IMR-90 (cell line): Measurements from ENCODE around the gene LCN12. TPM values are rescaled to one million over a fixed set of nuclear protein-coding genes. Genes with fewer than 3 reads are reported as not detected.

Experiments
- ATAC-seq: fragments of 200-7000 bp; cut with Tn5 transposase; 2 replicates; pipeline ENCODE4 v1.9.1; 2020; ENCODE audit warnings: low read depth, mild to moderate bottlenecking, moderate library complexity
- BruUV-seq: library from RNA; stranded (reverse); fragments of 400-500 nt; replicated peaks from 2 replicates; lab custom pipeline; 2021; lab: Mats Ljungman, UMichigan
- CTCF ChIA-PET: fragments of 300-600 bp; formaldehyde crosslinking; extraction: SDS; loops from one replicate; lab custom pipeline; 2021; ENCODE audit warnings: antibody characterized with exemption; lab: Yijun Ruan, JAX
- POLR2A ChIA-PET: fragments of 300-600 bp; sonication (Branson Sonifier 250); formaldehyde crosslinking; loops from one replicate; lab custom pipeline; 2022; ENCODE audit warnings: antibody characterized with exemption; ENCODE audit not compliant: unreplicated experiment; lab: Charles Lee
- DNase-seq: peaks from one replicate; pipeline ENCODE4 v3.0.0; 2013
- H2AFZ ChIP-seq: replicated peaks from 2 replicates; pipeline ENCODE3; 2013; ENCODE audit warnings: low read length, mild to moderate bottlenecking; ENCODE audit not compliant: poor library complexity
- H2AK5ac ChIP-seq: 2 replicates; pipeline ENCODE4 v1.6.1; 2013; ENCODE audit warnings: low read depth, low read length, inconsistent platforms
- H2AK9ac ChIP-seq: replicated peaks from 2 replicates; pipeline ENCODE3; 2013; ENCODE audit warnings: mild to moderate bottlenecking, low read depth, low read length, moderate library complexity; ENCODE audit not compliant: poor library complexity
- H2BK120ac ChIP-seq: 2 replicates; pipeline ENCODE4 v1.6.1; 2013; ENCODE audit warnings: low read depth, low read length, inconsistent platforms
- H2BK15ac ChIP-seq: 3 replicates; pipeline ENCODE4 v1.6.1; 2013; ENCODE audit warnings: low read depth, low read length, inconsistent platforms
- H2BK20ac ChIP-seq: 2 replicates; pipeline ENCODE4 v1.6.1; 2013; ENCODE audit warnings: low read depth, mild to moderate bottlenecking, inconsistent platforms, low read length, moderate library complexity
- H2BK5ac ChIP-seq: 2 replicates; pipeline ENCODE4 v1.6.1; 2013; ENCODE audit warnings: mild to moderate bottlenecking, low read depth, low read length, inconsistent platforms; ENCODE audit not compliant: poor library complexity, severe bottlenecking
- H3K14ac ChIP-seq: replicated peaks from 2 replicates; pipeline ENCODE4 v1.6.1; 2013; ENCODE audit warnings: low read depth, low read length, inconsistent platforms
- H3K18ac ChIP-seq: 2 replicates; pipeline ENCODE4 v1.6.1; 2013; ENCODE audit warnings: low read depth, low read length, control low read depth
- H3K23ac ChIP-seq: 2 replicates; pipeline ENCODE4 v1.6.1; 2013; ENCODE audit warnings: low read depth, low read length, inconsistent platforms
- H3K27ac ChIP-seq: 2 replicates; pipeline ENCODE4 v1.5.1; 2013; ENCODE audit warnings: mild to moderate bottlenecking, control low read depth, low read length; ENCODE audit not compliant: insufficient read depth
- H3K27me3 ChIP-seq: 2 replicates; pipeline ENCODE4 v1.6.1; 2013; ENCODE audit warnings: low read length; ENCODE audit not compliant: control insufficient read depth, insufficient read depth
- H3K36me3 ChIP-seq: 2 replicates; pipeline ENCODE4 v1.6.1; 2013; ENCODE audit warnings: low read length, mixed read lengths; ENCODE audit not compliant: control insufficient read depth, insufficient read depth
- H3K4ac ChIP-seq: 2 replicates; pipeline ENCODE4 v1.6.1; 2013; ENCODE audit warnings: low read depth, low read length, inconsistent platforms
- H3K4me1 ChIP-seq: 2 replicates; pipeline ENCODE4 v1.6.1; 2013; ENCODE audit warnings: low read length, mixed read lengths; ENCODE audit not compliant: control insufficient read depth, insufficient read depth
- H3K4me2 ChIP-seq: 2 replicates; pipeline ENCODE4 v1.6.1; 2013; ENCODE audit warnings: low read depth, mild to moderate bottlenecking, control low read depth, low read length, moderate library complexity
- H3K4me3 ChIP-seq: 2 replicates; pipeline ENCODE4 v1.5.1; 2013; ENCODE audit warnings: low read depth, mild to moderate bottlenecking, control low read depth, low read length, moderate library complexity; ENCODE audit not compliant: insufficient read depth
- H3K56ac ChIP-seq: 2 replicates; pipeline ENCODE4 v1.6.1; 2013; ENCODE audit warnings: low read length, inconsistent platforms; ENCODE audit not compliant: insufficient read depth; ENCODE audit errors: extremely low read depth
- H3K79me1 ChIP-seq, 2 experiments: 2 replicates each; pipeline ENCODE4 v1.6.1; 2013; ENCODE audit warnings: low read length in 2 of 2, inconsistent platforms in 1 of 2, low read depth in 1 of 2
- H3K9ac ChIP-seq: 2 replicates; pipeline ENCODE4 v1.6.1; 2013; ENCODE audit warnings: low read depth, low read length, control low read depth
- H3K9me1 ChIP-seq: 2 replicates; pipeline ENCODE4 v1.6.1; 2013; ENCODE audit warnings: low read length, inconsistent platforms; ENCODE audit not compliant: insufficient read depth
- H3K9me3 ChIP-seq: 2 replicates; pipeline ENCODE4 v1.6.1; 2013; ENCODE audit warnings: low read length; ENCODE audit not compliant: control insufficient read depth, insufficient read depth
- H4K20me1 ChIP-seq: 2 replicates; pipeline ENCODE4 v1.6.1; 2013; ENCODE audit warnings: low read length, inconsistent platforms; ENCODE audit not compliant: insufficient read depth
- H4K5ac ChIP-seq: 2 replicates; pipeline ENCODE4 v1.6.1; 2013; ENCODE audit warnings: mild to moderate bottlenecking, low read depth, low read length, control low read depth
- H4K8ac ChIP-seq, 2 experiments: 2 replicates each; pipeline ENCODE4 v1.6.1; 2013; ENCODE audit warnings: low read depth in 2 of 2, low read length in 2 of 2, control low read depth in 1 of 2, inconsistent platforms in 1 of 2
- H4K91ac ChIP-seq: 2 replicates; pipeline ENCODE4 v1.6.1; 2013; ENCODE audit warnings: low read depth, low read length, inconsistent platforms; ENCODE audit not compliant: insufficient read depth
- CEBPB ChIP-seq: IDR thresholded peaks from 2 replicates; pipeline ENCODE4 v1.6.1; 2012; ENCODE audit warnings: low read depth, low read length, improper control_type of control experiment
- POLR2A ChIP-seq: IDR thresholded peaks from 2 replicates; pipeline ENCODE4 v1.6.1; 2012; ENCODE audit warnings: mild to moderate bottlenecking, low read depth, low read length
- RFX5 ChIP-seq: IDR thresholded peaks from 2 replicates; pipeline ENCODE4 v1.8.0; 2012; ENCODE audit warnings: low read depth, mild to moderate bottlenecking, low read length, moderate library complexity
- WGBS, 2 experiments: methylation state at CpG; one replicate each; pipeline versions ENCODE4 v1.1.5 to v1.1.7; 2013; ENCODE audit warnings: missing lambda C conversion rate in 2 of 2; ENCODE audit not compliant: insufficient read length in 1 of 2; ENCODE audit errors: extremely low coverage in 2 of 2; 5-methylcytosine and 5-hydroxymethylcytosine counted together
- dilution Hi-C: fragments of 300-500 bp; cut with HindIII; formaldehyde crosslinking; loops from one replicate; pipeline ENCODE4 v1.14.3; 2018; ENCODE audit warnings: low sequenced_read_pairs; ENCODE audit not compliant: unreplicated experiment
- in situ Hi-C: fragments of 300-500 bp; cut with MboI; formaldehyde crosslinking; loops from 3 replicates; pipeline ENCODE4 v1.14.3; 2019; ENCODE audit warnings: low sequenced_read_pairs, inconsistent platforms, mixed read lengths
- intact Hi-C: fragments of 100-400 bp; cut with micrococcal nuclease; formaldehyde crosslinking; loops from 2 replicates; pipeline ENCODE4 v1.10.0; 2022
- polyA plus RNA-seq, 3 experiments: library from polyadenylated mRNA; depleted of rRNA; stranded (reverse); fragments of >200 nt; gene quantifications; 2 replicates each; pipeline ENCODE4 v1.2.3, GENCODE V29; 2012; ENCODE audit warnings: low replicate concordance in 1 of 3
- total RNA-seq: library from RNA; depleted of rRNA; stranded (reverse); fragments of >200 nt; gene quantifications from 2 replicates; pipeline ENCODE4 v1.2.3, GENCODE V29; 2012

The LCN12 gene
- total and polyA plus RNA-seq, 2 of the 4 experiments (the other 2 are of a cell fraction): 0.12 TPM; not detected in 1

DNA sequence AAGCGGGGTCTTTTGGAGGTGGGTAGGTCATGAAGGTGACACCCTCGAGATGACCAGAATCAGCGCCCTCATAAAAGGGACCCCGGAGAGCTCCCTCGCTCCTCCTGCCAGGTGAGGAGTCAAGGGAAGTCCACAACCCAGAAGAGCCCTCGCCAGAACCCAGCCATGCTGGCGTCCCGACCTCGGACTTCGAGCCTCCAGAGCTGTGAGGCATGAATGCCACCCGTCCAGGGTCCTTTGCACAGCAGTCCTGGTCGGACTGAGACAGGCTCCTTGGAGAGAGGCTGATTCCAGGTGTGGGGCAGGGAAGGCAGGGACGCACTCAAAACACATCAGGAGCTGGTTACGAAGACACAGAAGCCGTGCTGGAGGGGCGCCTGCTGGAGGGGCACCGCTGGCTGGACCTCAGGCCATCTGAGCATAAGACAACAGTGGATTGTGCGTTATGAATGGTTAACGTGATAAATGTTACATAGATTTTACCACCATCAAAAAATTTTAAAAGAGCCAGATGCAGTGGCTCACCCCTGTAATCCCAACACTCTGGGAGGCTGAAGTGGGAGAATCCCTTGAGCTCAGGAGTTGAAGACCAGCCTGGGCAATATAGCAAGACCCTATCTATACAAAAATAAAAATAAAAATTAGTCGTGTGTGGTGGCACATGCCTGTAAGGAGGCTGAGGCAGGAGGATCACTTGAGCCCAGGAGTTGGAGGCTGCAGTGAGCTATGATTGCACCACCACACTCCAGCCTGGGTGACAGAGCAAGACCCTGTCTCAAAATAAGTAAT lies 50.0 kb downstream of the LCN12 start:
- Histone ChIP-seq H3K4me2 (no peak overlapping the region), H2AK9ac (peak overlapping the region; percentile 50), H3K27ac (no peak overlapping the region), H4K8ac (no peak overlapping the region), H2AK5ac (no peak overlapping the region), H4K20me1 (peaks cover 8% of the 10 kb centered on the region), H2BK15ac (no peak overlapping the region), H3K18ac (no peak overlapping the region), H3K56ac (no peak overlapping the region), H3K9me3 (no peaks in the 10 kb centered on the region), H3K23ac (no peak overlapping the region), H4K91ac (no peak overlapping the region), H3K4me3 (no peak overlapping the region), H3K14ac (no peak overlapping the region), H2AFZ (no peak overlapping the region), H3K4me1 (peaks cover 8% of the 10 kb centered on the region), H3K27me3 (no peaks in the 10 kb centered on the region), H3K4ac (no peak overlapping the region), H4K5ac (no peak overlapping the region), H3K9ac (no peak overlapping the region), H2BK20ac (no peak overlapping the region), H2BK5ac (no peak overlapping the region), H3K36me3 (no peaks in the 10 kb centered on the region), H3K9me1 (peaks cover 10% of the 10 kb centered on the region), H2BK120ac (no peak overlapping the region), H3K79me1 (no peaks in the 10 kb centered on the region)
- TF ChIP-seq POLR2A (no peak), CEBPB (no peak), RFX5 (no peak)
- dilution Hi-C loops: no loop called here
- CTCF ChIA-PET: no interaction called here
- WGBS, 2 experiments: 92% methylated on average over 2 of the region's 20 CpGs; no CpG with 5 or more reads in 1 of the 2 experiments
- POLR2A ChIA-PET: no interaction called here
- BruUV-seq: no TSS peak
- in situ Hi-C loops: no loop called here
- DNase-seq: no peak
- no peak for ATAC-seq
- intact Hi-C loops: no loop called here
